Esophagus mucosa (tissue), 1 donor: Measurements from ENCODE around the gene ATP11C. TPM values are rescaled to one million over a fixed set of nuclear protein-coding genes. Genes with fewer than 3 reads are reported as not detected.
"Not testable (repeated sequence)": the region's sequence is repeated elsewhere in the genome, so short reads cannot be mapped to it uniquely, and the experiment has no call there.

ENCODE experiments used
- ATAC-seq: fragments of 200-7000 bp; cut with Tn5 transposase; one replicate; pipeline ENCODE4 v1.9.1; 2020
- total RNA-seq: library from RNA; stranded (reverse); gene quantifications from one replicate; pipeline ENCODE4 v1.2.4, GENCODE V29; 2023
- donor health status: DM: yes; HTN: yes; CAD: no.

Gene ATP11C
- total RNA-seq, 1 donor from 2014 or later, result 6.5 TPM

GRCh38 chrX:139851730-139852129 lies 81.1 kb downstream of the ATP11C start:
- no peak for ATAC-seq

DNA sequence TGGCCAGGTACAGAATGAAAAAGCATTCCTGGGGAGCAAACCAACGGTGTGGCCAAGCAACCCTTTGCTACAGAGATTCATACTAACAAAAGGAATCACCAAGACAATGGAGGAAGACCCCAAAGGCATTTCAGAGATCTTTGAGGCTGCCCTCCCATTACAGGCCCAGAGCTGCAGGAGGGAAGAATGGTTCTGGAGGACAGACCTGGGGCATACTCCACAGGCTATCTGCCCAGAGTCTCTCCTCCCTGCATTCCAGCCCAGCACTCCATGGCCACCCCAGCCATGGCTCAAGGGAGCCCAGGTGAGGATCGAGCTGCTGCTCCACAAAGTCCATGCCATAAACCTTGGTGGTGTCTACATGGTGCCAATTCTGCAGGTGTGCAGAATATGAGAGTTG lies 81.9 kb downstream of the ATP11C start:
- ATAC-seq, result no peak

DNA sequence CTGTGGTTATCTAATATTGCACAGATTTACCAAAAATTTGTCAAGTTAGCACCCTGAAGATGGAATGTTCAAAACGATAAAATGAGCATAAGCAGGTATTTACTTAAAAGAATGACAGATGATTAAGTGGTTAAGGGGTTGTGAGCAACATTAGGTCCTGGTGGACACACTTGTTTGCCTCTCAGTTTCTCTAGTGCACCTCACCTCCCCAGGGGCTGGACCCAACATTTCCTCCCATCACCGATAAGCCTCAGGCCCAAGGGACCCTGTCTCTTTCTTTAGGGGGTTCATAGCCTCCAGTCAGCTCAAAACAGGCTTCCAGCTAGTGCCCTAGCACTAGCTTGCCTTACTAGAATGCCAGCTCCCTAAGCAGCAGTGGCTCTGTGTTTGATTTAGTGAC lies 88.0 kb downstream of the ATP11C start:
- no peak for ATAC-seq

- peak; percentile 82 for ATAC-seq
Observed at GRCh38 chrX:139844163-139844562, 88.7 kb downstream of the ATP11C start.

- ATAC-seq, result no peak
Observed at GRCh38 chrX:139842326-139843185, 90.3 kb downstream of the ATP11C start.

DNA sequence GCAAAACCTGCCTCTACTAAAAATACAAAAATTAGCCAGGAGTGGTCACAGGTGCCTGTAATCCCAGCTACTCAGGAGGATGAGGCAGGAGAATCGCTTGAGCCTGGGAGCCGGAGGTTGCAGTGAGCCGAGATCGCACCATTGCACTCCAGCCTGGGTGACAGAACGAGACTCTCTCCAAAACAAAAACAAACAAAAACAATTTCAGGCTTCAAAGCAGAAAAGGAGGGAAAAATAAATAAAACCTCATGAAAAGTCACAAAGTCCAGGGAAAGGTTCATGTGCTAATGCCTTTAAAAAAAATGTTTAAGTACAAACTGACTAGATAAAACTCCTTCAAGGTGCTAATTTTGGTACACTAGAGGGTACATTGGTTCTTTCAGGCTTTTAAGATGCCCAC lies 96.5 kb downstream of the ATP11C start:
- not testable (repeated sequence) for ATAC-seq

DNA sequence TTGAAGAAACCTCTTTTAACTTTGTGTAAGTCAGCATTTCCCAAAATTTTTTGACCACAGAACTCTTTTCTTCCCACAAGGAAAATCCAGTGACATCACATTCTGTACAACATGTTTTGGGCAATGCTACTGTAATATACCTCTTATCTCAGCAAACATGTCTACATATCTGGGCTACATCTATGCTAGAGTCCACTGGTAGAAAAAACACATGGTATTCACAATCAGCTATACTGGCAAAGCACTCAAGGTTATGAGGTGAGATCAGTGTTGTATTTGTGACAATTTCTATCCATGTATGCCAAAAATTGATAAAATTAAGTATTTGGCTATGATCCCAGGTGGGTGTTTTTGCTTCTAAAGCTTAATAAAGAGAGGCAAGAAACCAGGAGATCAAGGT lies 98.0 kb downstream of the ATP11C start:
- ATAC-seq, result no peak

- no peak for ATAC-seq
Observed at GRCh38 chrX:139832718-139833309, 100.0 kb downstream of the ATP11C start.

GRCh38 chrX:139831675-139832456 lies 101.0 kb downstream of the ATP11C start:
- ATAC-seq, result no peak

DNA sequence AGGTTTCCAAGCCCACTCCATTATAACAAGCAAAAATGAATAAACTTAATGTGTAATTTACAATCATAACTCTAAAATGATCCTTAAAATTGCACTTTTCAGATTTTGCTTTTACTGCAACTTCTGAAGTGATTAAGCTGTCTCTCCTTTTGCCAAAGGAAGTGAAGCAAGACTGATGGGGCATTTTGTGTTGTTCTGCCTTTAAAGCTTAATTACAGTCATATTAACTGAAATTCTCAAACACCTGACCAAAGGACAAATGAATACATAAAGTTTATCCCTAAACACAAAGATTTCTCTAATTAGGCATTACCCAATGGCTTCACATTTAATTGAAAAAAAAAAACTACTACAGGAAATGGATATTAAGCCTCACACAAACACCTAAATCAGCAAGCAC lies 101.8 kb downstream of the ATP11C start:
- no peak for ATAC-seq

- ATAC-seq, result no peak
Observed at GRCh38 chrX:139828830-139829229, 104.0 kb downstream of the ATP11C start.

- no peak for ATAC-seq
Observed at GRCh38 chrX:139828033-139828432, 104.8 kb downstream of the ATP11C start.

DNA sequence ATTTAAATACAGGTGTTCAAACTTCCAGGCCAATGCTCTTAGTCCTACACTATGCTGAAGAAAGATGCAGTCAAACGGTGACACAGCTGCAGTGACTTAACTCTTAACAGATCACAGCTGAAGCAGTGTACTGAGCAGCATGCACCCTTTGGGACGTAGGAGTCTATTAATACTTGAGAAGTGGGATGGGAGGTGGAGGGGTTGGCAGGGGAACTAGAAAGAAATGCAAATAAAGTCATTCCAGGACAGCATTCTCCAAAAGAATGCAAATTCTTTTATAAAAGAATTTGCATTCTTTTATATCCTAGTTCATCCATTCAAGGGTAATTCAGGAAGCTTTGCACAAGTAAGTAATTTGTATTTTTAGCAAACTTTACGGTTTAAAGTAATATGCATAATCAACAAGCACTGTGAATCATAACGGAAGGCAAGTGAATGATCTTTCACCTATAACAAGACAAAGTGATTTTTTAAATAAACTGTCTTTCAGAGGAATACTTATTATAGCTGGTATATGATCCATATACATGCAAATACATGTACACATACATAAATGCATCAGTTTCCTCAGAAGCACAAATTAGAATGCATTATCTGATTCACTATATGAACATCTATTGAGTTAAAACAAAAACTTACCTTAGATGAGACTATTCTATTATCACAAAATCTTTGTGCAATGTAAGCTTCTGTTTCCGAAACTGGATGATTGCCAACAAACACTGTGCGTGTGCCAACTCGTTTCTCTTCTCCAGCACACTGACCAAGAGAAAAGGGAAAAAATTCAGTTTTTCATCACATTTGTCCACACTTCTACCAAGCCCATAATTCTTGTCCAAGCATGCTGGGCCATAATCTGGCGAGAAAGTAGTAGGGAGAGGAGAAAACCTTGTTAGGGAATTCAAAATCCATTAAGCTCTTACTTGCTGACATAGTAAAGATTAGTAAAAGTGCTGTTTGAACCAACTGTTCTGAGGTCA lies 106.5 kb downstream of the ATP11C start:
- ATAC-seq, result no peak

- ATAC-seq, result no peak
Observed at GRCh38 chrX:139825618-139826017, 107.2 kb downstream of the ATP11C start.

- no peak for ATAC-seq
Observed at GRCh38 chrX:139823806-139824205, 109.0 kb downstream of the ATP11C start.

- no peak for ATAC-seq
Observed at GRCh38 chrX:139820358-139820984, 112.4 kb downstream of the ATP11C start.

DNA sequence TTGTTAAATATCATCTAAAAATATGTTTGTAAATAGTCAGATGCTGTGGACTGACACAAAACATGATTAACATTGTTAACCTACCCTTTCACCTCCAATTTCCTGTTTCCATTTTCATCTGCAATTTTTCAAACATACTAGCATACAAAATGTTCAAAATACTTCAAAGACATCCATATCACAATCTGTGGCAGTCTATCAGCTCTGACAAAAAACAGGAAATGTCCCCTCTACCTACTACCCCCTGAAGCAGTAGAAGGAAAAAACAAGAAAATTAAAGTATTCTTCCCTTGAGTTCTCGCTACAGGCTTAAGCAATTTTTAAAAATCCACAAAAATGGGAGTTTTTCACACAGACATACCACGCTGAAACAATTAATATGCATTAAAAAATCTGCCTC lies 116.6 kb downstream of the ATP11C start:
- ATAC-seq, result no peak

DNA sequence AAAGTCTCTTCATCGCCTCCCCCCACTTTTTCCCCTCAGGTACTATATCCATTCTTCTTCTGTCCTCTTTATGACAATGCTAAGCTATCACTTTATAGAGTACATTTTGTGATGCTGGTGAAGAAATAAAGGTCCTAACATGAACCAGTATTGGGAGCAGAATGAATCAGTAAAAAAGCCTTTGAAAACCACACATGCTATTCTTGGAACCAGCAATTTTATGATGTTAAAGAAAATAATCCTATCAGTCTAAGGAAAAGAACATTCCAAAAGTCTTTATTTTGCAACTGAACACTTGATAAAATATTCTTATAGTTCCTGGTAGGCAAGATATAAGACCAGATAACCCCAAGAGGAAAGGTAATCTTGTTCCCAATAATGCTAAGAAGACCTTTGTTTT lies 117.1 kb downstream of the ATP11C start:
- no peak for ATAC-seq

DNA sequence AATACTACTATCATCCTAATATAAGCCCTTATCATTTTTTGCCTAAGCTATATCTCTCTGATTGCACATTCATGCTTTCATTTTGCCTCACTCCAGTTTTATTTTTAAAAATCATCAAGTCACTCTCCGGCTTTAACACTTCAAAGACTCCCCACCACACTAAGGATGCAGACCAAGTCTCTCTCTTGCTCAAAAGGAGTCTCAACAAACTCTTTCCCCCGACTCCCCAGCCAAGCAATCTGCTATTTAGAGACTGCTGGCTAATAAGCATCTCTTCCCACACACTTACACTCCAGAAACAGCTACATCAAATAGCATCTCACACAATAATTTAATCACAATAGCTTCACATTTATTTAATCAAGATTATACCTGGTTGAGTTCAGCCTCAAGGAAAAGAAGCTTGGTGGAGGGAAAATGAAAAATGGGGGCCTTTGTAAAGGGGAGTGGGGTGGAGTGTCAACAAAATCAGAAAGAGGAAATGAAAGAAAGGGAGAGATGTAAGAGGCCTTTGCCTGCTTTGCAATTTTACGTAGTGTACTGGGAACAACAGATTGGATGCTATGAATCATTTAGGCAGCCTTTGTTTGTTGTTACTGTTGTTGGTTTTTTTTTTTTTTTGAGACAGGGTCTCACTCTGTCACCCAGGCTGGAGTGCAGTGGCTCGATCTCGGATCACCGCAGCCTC lies 120.8 kb downstream of the ATP11C start:
- ATAC-seq, result no peak

DNA sequence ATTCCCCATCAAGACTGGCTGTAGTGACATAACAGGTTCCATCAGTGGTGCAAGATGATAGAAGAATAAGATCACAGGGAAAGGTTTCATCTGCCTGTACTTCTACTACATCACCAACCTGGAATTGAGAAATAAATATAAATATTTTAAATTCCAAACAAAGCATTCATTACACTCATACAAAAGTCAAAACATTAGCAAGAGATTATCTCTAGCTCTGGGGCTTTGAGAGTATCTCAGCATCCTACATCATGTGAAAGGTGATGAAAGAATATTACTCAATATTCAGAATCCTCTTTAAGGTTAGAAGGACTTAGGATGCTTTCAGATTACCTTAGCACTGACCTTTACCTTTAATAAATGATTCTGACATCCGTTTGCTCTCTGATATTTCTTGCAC lies 128.4 kb downstream of the ATP11C start:
- ATAC-seq, result no peak

DNA sequence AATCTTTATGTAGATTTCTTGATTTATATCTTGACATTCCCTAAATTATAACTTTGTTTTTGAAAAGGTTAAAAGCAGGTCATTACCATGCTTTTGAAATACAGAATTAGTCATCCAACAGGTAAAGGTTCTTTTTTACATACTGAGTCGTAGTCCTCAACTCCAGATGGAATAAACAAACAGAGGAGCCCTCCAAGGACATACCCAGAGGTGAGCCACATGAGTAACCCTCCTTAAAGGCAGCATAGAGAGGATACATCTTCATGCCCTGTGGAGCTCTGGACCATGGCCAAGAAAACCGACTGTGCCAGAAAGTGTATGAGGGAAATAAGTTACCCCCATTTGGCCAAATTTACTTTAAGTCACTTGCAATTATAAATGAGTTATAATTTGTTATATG lies 129.6 kb downstream of the ATP11C start:
- ATAC-seq, result no peak
